Gastroesophageal sphincter (tissue), 3 donors: ENCODE results near the gene ACAA2.

ENCODE experiments used
- POLR2A ChIP-seq, 2 donors: fragments of 450-650 bp; IDR thresholded peaks; one replicate each; pipeline ENCODE4 v1.6.1; 2017; ENCODE audit warnings: antibody characterized with exemption in 2 of 2, mild to moderate bottlenecking in 2 of 2, moderate library complexity in 1 of 2
- POLR2AphosphoS5 ChIP-seq: sonication (generic); formaldehyde crosslinking; IDR thresholded peaks from one replicate; pipeline ENCODE4 v1.6.1; 2017; ENCODE audit warnings: antibody characterized with exemption
- TF ChIP-seq, protein P1 (sequence below), 4 experiments: fragments of 200-600 bp in 2 of 4; fragments of 450-650 bp in 2 of 4; sonication (generic) in 1 of 4; IDR thresholded peaks; one replicate each; pipeline ENCODE4 v1.5.1; 2017 to 2019; ENCODE audit warnings: antibody characterized with exemption in 4 of 4, mild to moderate bottlenecking in 2 of 4, moderate library complexity in 2 of 4

GRCh38 chr18:49763590-49763989, 49.7 kb downstream of the ACAA2 start:
- TF ChIP-seq POLR2A (IDR thresholded peaks at IDR 0.05) (no peak), POLR2AphosphoS5 (no peak)
- TF ChIP-seq, protein P1, sequence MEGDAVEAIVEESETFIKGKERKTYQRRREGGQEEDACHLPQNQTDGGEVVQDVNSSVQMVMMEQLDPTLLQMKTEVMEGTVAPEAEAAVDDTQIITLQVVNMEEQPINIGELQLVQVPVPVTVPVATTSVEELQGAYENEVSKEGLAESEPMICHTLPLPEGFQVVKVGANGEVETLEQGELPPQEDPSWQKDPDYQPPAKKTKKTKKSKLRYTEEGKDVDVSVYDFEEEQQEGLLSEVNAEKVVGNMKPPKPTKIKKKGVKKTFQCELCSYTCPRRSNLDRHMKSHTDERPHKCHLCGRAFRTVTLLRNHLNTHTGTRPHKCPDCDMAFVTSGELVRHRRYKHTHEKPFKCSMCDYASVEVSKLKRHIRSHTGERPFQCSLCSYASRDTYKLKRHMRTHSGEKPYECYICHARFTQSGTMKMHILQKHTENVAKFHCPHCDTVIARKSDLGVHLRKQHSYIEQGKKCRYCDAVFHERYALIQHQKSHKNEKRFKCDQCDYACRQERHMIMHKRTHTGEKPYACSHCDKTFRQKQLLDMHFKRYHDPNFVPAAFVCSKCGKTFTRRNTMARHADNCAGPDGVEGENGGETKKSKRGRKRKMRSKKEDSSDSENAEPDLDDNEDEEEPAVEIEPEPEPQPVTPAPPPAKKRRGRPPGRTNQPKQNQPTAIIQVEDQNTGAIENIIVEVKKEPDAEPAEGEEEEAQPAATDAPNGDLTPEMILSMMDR (IDR thresholded peaks at IDR 0.05), result no peak
